Nephron progenitor cell (in vitro differentiated cells): Measurements from ENCODE around the gene ATP6V1G2.

ENCODE experiments used
- DNase-seq: peaks from one replicate; pipeline ENCODE4 v3.0.0; 2021
- H3K27ac Mint-ChIP-seq: 2 replicates; pipeline ENCODE4 v1.8.0; 2021; ENCODE audit warnings: mild to moderate bottlenecking, moderate library complexity, mixed read lengths
- H3K27me3 Mint-ChIP-seq: 2 replicates; pipeline ENCODE4 v1.8.0; 2021; ENCODE audit warnings: mild to moderate bottlenecking, low read depth, mixed read lengths; ENCODE audit not compliant: poor library complexity
- H3K36me3 Mint-ChIP-seq: 2 replicates; pipeline ENCODE4 v1.8.0; 2021; ENCODE audit warnings: low read depth, mixed read lengths
- H3K4me1 Mint-ChIP-seq: 2 replicates; pipeline ENCODE4 v1.8.0; 2021; ENCODE audit warnings: mixed read lengths
- H3K4me3 Mint-ChIP-seq: 2 replicates; pipeline ENCODE4 v1.8.0; 2021; ENCODE audit warnings: mild to moderate bottlenecking, moderate library complexity, mixed read lengths
- H3K9me3 Mint-ChIP-seq: 2 replicates; pipeline ENCODE4 v1.8.0; 2021; ENCODE audit warnings: mild to moderate bottlenecking, moderate library complexity, mixed read lengths
- CTCF ChIP-seq: fragments of 200-600 bp; sonication (generic); IDR thresholded peaks from 2 replicates; pipeline ENCODE4 v1.5.0; 2021; ENCODE audit warnings: antibody characterized with exemption

ATP6V1G2 gene

GRCh38 chr6:31530659-31531058 is 15.7 kb downstream of the ATP6V1G2 start:
- no peak for TF ChIP-seq CTCF
- no peak for DNase-seq
- no peaks in the 10 kb centered on the region for H3K9me3 Mint-ChIP-seq
- H3K4me3 Mint-ChIP-seq = no peak overlapping the region
- peaks cover 57% of the 10 kb centered on the region for H3K36me3 Mint-ChIP-seq
- H3K27me3 Mint-ChIP-seq = no peaks in the 10 kb centered on the region
- peaks cover 40% of the 10 kb centered on the region for H3K4me1 Mint-ChIP-seq
- peak overlapping the region; percentile 82 for H3K27ac Mint-ChIP-seq

- Mint-ChIP-seq H3K27ac (no peak overlapping the region), H3K4me1 (peaks cover 31% of the 10 kb centered on the region), H3K36me3 (peaks cover 46% of the 10 kb centered on the region), H3K27me3 (no peaks in the 10 kb centered on the region), H3K4me3 (no peak overlapping the region), H3K9me3 (no peaks in the 10 kb centered on the region)
- no peak for TF ChIP-seq CTCF
- no peak for DNase-seq
These were observed 16.9 kb downstream of the ATP6V1G2 start for GRCh38 chr6:31529329-31530150.

- peak within 1 kb of the TSS; percentile 92 for H3K27ac Mint-ChIP-seq
- H3K4me1 Mint-ChIP-seq = peaks cover 31% of the 10 kb centered on the region
- no peak for TF ChIP-seq CTCF
- H3K27me3 Mint-ChIP-seq = no peaks in the 10 kb centered on the region
- no peaks in the 10 kb centered on the region for H3K9me3 Mint-ChIP-seq
- no peak for DNase-seq
- peaks cover 41% of the 10 kb centered on the region for H3K36me3 Mint-ChIP-seq
- H3K4me3 Mint-ChIP-seq = no peak within 1 kb of the TSS
These were observed 17.5 kb downstream of the ATP6V1G2 start, which contains the start of gene MCCD1 for GRCh38 chr6:31528821-31529328. Gene MCCD1, plus strand, starts transcription at chr6:31528962. Its CDS starts 53 bp downstream, at chr6:31529015.

DNA sequence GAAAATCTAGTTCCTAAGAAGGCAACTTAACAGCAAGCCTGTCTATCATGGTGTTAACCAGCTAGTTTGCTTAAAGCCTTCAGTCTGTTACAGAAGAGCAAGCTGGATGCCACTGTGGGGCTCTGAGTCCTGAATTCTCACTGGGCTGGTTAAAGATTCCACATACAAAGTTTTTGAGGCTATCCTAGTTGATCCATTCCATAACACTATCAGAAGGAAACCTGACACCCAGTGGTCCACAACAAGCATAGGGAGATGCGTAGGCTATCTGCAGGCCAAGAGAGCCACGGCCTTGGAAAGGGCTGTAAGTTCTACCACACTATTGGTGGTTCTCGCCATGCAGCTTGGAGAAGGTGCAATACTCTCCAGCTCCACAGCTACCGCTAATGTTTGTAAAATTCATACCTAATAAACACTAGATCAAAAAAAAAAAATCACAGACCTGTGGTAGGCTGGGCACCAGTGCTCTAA is 18.1 kb downstream of the ATP6V1G2 start:
- H3K4me1 Mint-ChIP-seq = peaks cover 30% of the 10 kb centered on the region
- peaks cover 36% of the 10 kb centered on the region for H3K36me3 Mint-ChIP-seq
- TF ChIP-seq CTCF = no peak
- no peak for DNase-seq
- H3K27me3 Mint-ChIP-seq = peaks cover 2% of the 10 kb centered on the region
- no peaks in the 10 kb centered on the region for H3K9me3 Mint-ChIP-seq
- peak overlapping the region; percentile 92 for H3K27ac Mint-ChIP-seq
- H3K4me3 Mint-ChIP-seq = no peak overlapping the region

DNA sequence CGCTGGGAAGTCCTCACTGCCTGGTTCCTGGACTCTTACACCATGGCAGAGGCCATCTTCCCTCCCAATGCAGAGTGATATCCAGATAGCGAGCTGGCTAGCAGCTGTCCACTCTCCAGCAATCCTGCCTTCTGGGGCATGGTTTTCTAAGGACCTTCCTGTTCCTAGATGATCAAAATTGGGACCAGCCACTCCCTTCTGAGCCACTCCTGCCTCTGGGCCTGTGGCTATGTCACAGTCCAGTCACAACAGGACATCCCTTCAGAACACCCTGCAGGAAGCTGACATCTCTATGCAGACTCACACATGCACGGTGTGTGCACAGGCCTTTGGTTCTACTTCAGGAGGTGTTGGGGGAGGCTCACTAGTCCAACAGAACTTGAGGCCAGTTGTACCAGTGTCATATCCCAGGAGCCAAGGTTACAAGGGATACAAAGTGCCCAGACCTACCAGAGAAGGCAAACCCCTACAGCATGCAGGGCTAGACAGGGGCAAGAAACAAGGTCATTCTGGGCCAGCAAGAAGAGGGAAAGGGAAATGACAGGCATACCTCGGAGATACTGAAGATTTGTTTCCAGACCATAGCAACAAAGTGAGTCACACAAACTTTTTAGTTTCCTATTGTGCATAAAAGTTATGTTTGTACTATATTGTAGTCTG is 20.3 kb downstream of the ATP6V1G2 start:
- no peak for DNase-seq
- H3K27me3 Mint-ChIP-seq = peaks cover 10% of the 10 kb centered on the region
- peaks cover 25% of the 10 kb centered on the region for H3K4me1 Mint-ChIP-seq
- no peak overlapping the region for H3K4me3 Mint-ChIP-seq
- no peak overlapping the region for H3K27ac Mint-ChIP-seq
- peaks cover 15% of the 10 kb centered on the region for H3K36me3 Mint-ChIP-seq
- H3K9me3 Mint-ChIP-seq = no peaks in the 10 kb centered on the region
- TF ChIP-seq CTCF = no peak
